Right ventricle myocardium superior (tissue), 1 donor: ENCODE results near the gene ALOXE3. TPM values are rescaled to one million over a fixed set of nuclear protein-coding genes. Genes with fewer than 3 reads are reported as not detected.
A peak's percentile ranks its signal among the peaks of the same experiment; 100 is the strongest.

ENCODE experiments used
- ATAC-seq: fragments of 200-7000 bp; cut with Tn5 transposase; one replicate; pipeline ENCODE4 v1.9.1; 2020; ENCODE audit warnings: mild to moderate bottlenecking; ENCODE audit not compliant: poor library complexity
- DNase-seq: peaks from one replicate; pipeline ENCODE4 v3.0.0-alpha.2; 2020
- intact Hi-C: fragments of 100-400 bp; cut with DNase I; formaldehyde crosslinking; loops from one replicate; pipeline ENCODE4 v1.11.2; 2022
- total RNA-seq: library from RNA; stranded (reverse); fragmentation: NEBNext Ultra II Directional; extraction: Animal tissue kit (Norgen Biotek cat#: 25700); gene quantifications from one replicate; pipeline ENCODE4 v1.2.1, GENCODE V29; 2021
- donor health status: DM: no; HTN: yes; CAD: no; lungs with severe emphysema.

ALOXE3 gene
- total RNA-seq, 1 donor from 2014 or later: not detected

DNA sequence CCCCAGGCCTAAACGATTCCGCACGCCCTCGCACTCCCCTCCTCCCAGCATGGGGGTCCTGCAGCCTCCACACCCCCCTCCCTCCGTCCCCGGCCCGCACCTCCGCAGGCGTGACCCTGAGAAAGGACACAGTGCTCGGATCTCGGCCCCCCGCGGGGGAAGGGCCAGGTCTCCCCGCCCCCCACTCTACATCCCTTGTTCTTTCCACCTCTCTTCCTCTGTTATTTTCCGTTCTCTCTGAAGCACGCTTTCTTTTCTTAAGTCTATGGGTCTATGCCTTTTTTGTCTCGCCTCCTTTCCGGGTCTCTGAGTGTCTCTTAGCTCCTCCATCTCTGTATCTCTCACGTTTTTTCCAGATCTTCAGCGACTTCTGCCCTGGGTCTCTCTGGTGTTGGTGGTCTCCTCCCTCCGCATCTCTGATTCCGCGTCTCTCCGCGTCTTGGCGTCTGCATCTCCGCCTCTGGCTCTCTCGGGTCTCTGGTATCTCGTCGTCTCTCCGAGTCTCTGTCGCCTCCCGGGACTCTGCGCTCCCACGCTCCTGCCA, 7.7 kb upstream of the ALOXE3 start:
- DNase-seq (no peak), ATAC-seq (peak; percentile 3)
- intact Hi-C loops: no loop called here

DNA sequence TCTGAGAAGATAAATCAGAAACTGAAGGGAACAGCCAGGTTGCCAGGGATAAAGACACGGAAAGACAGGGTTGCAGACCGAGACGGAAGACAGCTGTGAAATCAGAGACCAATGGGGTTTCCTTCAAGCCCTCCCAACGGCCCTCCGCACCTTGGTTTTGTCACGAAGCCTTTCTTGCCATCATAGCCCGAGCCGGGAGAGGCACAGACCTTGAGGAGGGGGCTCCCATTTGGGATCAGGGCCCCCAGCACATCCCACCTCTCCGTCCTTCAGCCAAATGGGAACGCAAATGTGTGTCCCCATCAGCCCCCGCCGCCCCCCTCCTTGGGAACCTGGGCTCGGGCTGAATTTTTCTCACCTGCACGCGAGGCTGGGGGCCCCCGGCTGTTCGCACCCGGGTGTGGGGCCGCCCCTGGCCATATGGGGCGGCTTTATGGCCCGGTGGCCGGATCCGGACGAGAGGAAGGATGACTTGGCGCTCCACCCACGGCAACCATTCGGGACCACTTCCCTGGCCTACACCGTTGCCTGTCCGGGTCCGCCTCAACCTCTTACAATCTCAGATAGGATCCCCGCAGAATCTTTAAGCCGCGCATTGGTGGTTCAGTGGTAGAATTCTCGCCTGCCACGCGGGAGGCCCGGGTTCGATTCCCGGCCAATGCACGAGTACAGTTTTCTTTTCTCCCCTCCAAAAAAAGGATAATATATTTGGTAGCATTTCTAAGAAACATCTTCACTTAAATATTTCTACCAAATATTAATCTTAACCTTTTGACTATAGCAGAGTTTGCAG, 7.0 kb upstream of the ALOXE3 start:
- intact Hi-C loops: no loop called here
- peak; percentile 62 for ATAC-seq
- peak; percentile 82 for DNase-seq

DNA sequence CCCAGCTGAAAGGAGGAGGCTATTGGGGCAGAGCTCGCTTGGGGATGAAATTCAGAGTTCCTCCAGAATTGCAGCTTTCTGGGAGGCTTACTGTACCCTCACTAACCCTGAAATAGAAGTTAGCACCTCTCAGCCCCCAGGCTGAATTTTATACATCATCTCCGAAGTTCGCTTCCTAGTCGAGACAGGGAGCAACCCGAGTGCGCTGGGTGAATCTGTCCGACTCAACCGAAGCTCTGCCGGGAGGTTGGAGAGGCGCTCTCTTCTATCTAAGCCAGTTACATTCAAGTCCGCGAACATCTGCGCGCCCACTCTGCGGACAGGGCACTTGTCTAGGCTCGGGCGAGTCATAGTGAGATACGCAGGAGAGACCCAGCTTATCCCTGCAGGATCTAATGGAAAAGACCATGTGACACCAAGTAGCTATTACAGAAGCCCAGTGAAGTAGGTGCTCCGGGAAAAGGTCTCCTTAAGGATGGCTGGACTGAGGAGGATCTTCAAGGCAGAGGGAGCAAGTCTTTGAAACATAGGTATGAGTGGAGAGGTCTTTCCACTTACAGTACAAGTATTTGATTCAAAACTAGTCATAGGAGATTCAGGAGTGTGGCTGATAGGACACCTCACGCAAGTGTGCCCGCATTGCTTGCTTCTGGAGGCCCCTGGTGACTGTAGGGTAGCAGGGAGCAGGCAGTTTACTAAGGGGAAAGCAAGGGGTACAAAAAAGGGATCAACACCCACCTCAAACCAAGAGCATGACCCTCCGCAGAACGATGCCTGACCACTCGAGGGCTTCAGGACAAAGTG, 6.2 kb upstream of the ALOXE3 start:
- ATAC-seq (no peak), DNase-seq (no peak)
- intact Hi-C loops: loop anchor here (5.0 kb wide), 1 partner anchor 38 kb away; the partner anchor contains the start of gene VAMP2

DNA sequence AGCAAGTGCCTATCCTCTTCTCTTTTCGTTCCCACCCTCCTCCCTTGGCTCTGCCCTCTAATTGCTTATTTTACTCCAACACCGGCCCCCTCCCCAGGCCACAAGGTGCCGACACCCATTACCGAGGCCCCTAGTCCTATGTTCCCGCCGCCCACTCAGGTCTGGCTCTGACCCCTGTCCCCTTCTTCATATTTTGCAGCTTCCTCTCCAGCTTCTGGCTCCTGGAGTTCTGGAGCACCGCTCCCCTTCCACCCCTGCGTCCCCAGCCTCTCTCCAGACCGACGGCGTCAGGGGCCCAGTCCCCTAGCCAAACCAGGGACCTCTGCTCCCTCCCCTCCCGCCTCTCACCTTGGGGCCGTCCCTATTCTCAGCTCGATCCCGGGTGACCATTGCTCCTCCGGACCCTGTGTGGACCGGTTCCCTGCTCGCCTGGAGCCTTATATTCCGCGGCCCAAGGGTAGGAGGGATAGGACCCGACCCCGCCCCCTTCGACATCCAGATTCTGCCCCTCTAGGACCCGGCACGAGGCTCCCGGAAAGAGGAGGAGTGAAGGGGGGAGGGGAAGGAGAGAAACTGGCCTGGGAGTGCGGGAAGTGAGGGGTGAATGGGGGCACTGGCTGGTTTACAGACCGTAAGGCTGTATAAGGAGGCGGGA, 5.5 kb upstream of the ALOXE3 start, which contains the start of gene HES7:
TSS of gene HES7 (minus strand) at position 412 of the 655 bp plus-strand sequence. CDS start at position 390, 22 bp downstream.
- DNase-seq (no peak), ATAC-seq (no peak)
- intact Hi-C loops: loop anchor here (5.0 kb wide), 1 partner anchor 38 kb away; the partner anchor contains the start of gene VAMP2

DNA sequence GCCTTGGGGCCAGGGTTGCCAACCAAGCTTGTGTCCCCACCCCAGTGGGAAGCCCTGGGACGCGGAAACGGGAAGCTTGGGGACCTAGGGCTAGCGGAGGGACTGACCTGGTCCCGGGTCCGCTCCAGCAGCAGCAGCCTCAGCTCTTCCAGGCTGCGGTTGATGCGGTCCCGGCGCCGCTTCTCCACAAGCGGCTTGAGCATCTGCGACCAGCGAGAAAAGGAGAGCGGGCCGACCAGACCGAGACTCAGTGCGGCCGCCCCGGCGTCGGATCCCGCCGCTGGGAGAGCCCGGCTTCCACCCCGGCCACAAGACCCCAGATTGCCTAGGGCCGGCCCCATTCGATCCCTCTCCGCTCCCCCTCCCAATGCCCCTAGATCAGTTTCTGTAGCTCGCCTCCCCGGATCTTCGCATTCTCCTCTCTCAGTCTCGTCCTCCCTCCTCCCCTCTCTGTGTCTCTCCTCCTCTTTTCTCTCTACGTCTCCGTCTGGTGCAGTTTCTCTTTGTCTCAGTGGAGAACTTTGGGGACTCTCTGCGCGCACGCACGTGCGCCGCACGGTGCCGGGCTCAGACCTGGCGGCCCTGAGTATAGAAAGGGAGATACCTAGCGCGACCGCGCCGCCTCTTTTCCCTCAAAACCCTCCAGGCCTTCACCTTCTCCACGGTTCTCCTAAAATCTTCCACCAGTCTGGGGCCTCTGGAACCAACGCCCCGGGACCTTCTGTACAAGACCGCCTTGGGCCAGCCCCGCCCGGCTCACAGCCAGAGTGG, 4.8 kb upstream of the ALOXE3 start:
- intact Hi-C loops: loop anchor here (5.0 kb wide), 1 partner anchor 39 kb away; the partner anchor contains the start of gene VAMP2
- ATAC-seq: no peak
- peak; percentile 54 for DNase-seq

DNA sequence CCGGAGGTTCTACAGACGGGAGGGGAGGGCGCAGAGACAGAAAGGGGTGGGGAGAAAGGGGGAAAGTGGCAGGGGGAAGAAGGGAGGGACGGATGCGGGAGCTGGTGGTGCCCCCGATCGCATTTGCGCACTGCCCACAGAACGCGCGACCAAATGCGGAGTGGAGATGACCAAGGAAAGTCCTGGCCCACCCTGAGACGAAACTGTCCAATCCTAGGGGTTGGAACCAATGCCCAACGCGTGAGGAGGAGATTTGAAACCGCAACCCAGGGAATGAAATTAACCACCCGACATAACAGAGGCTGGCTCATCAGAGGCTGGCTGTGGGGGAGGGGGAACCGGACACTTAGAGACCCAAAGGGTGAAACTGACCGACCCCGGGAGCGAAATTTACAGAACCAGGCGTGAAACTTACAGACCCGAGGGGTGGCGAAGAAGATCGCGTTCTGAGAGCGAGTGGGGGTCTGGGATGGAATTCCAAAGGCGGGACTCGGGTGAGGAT, 4.2 kb upstream of the ALOXE3 start:
- DNase-seq: no peak
- intact Hi-C loops: loop anchor here (5.0 kb wide), 1 partner anchor 40 kb away; the partner anchor contains the start of gene VAMP2
- no peak for ATAC-seq

DNA sequence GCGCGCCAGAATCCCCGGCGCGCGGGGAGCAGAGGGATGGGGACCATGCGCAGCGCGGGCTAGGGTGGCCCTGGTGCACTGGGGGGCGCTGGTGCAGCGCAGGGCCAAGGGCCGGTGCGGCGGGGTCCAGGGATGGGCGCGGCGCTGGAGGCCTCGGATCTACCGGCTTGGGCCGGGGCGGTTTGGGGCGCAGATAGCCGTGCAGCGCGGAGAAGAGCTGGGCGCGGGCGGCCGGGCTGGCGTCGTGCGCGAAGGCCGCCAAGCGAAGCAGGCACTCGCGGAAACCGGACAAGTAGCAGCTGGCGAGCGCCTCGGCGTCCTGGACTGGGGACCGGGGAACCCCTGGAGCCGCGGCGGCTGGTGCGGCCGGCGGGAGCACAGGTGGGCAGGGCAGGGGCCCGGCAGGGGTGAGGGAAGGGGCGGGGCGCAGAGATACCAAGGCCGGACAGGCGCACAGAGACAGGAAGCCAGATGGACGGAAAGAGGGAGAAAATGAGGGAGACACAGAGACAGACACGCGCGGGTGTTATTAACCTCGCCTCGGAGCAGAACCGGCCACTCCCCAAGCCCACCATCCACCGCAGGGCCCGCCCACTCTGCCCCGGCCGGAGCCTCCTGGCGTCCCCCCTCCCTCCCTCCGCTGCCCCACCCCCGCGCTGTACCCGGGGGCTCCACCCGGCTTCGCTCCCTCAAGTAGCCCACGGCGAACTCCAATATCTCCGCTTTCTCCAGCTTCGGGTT, 3.5 kb upstream of the ALOXE3 start:
- intact Hi-C loops: loop anchor here (5.0 kb wide), 1 partner anchor 40 kb away; the partner anchor contains the start of gene VAMP2
- ATAC-seq (peak; percentile 19), DNase-seq (peak; percentile 72)

DNA sequence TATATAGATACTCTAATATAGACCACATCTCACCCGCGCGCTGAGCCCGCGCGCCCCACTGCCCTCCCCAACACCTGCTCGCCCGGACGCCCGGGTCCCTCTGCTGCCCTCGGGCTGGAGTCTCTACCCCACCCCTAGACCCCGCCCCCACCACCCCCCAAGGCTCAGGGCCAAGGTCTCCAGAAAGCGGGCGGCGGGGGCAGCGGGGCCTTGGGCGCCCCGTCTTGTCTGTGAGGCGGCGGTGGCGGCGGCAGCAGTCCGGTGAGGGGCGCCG, 3.0 kb upstream of the ALOXE3 start:
- DNase-seq (peak; percentile 48), ATAC-seq (no peak)
- intact Hi-C loops: loop anchor here (5.0 kb wide), 1 partner anchor 41 kb away; the partner anchor contains the start of gene VAMP2

DNA sequence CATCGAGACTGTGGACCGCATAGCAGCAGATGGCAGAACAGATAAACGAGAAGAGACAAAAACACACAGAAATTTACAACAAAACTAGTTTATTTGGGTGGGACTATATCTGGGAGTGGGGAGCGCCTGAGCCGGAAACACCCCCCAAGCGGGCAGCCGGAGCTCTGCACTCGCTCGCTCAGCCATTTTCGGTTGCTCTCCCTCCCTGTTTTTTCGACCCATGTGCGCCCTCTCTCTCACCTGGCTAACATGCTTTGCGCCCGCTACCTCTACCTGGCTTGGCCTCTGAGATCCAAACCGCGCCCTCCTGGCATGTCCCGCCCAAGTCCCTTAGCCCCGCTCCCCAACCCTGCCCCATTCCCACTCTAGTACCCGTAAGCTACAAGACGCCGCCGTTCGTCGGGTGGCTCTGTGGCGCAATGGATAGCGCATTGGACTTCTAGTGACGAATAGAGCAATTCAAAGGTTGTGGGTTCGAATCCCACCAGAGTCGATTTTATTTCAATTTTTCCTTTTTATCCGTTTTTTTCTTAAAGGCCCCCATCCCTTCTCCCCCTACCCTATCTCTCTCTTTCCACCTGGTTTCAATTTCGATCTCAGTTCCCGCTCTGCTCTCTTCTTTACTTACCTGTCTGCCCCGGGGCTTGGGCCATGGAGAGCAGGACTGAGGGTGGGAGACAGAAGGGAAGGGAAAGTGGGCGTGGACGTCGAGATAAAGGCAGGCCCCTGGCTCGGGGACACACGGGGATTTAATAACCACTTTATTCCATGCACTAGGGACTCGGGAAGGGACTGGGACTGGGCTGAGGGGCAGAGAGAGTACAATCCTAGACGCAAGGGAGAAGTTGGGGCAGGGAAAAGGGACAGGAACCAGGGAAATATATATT, 2.4 kb upstream of the ALOXE3 start:
- ATAC-seq (peak; percentile 27), DNase-seq (peak; percentile 80)
- intact Hi-C loops: loop anchor here (1.0 to 5.0 kb wide), 2 partner anchors 42 to 102 kb away; partner anchors contain the start of gene VAMP2

DNA sequence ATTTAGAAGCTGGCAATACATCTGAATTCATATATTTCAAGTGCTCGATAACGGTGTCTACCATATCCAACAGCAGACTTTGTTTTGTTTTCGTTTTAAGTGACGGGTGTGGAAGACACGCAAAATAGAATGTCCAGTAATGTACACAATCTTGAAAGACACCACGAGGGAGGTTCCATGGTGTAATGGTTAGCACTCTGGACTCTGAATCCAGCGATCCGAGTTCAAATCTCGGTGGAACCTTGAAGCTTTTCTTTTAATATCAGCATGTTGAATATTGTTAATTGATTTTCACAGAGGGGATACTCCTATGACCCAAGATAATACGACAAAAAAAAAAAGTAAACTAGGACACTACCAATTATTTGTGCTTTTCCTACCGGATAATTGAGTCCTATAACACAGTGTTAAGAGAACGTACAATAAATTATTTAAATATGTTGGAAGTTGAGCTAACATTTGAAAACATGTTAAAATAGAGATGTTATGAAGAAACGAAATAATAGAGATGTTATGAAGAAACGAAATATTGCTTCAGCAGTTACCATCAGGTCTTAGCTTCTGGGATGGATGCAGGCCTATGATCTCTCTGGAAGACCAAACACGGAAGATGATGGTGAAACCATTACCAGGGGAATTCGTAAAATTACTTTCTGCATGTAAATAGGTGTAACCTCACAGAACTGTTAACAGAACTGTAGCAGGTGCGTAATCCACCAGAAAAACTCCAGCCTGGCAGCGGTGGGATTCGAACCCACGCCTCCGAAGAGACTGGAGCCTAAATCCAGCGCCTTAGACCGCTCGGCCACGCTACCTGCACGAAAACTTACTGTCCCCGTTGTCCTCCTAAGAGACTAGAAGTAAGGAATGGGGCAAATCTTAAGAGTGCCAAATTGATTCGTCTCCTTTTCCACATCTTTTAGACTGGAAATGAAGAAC, 1.5 kb upstream of the ALOXE3 start:
- intact Hi-C loops: loop anchor here (1.0 to 5.0 kb wide), 3 partner anchors 42 to 102 kb away; partner anchors contain the start of gene VAMP2
- ATAC-seq (peak; percentile 73), DNase-seq (peak; percentile 83)

DNA sequence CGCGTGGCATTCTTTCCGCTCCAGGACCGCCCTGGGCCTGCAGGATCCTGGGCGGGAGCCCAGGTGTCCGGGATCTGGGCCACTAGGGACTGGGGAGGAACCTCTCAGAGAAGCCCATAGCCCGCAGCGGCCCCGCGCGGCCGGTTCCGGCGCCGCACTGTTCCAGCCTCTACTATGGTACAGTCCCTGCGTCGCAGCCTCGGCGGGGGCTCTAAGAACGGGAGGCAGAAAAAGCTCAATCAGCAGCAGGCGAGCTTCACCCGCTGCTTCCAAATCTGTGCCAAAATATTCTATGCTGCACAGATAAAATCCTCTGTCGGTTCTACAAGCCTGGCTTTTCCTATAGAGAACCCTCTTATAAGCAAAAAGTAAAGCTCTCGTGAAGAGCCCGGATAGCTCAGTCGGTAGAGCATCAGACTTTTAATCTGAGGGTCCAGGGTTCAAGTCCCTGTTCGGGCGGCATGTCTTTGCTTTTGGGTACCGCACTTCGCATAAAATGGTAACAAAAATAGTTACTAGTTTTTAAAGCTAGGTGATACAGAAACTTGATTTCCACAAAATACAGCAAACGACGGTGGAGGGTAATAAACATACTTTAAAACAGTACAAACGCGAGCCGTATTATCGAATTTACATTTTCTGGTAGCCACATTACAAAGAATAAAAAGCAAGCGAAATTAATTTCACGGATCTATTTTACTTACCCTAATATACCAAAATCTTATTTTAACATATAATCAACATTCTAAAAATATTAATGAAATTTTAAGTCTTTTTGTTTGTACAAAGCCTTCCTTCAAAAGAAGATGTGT, 661 bp upstream of the ALOXE3 start:
- peak; percentile 85 for ATAC-seq
- intact Hi-C loops: loop anchor here (2.0 kb wide), 1 partner anchor 68 kb away; no protein-coding TSS in a partner anchor
- DNase-seq: peak; percentile 95

DNA sequence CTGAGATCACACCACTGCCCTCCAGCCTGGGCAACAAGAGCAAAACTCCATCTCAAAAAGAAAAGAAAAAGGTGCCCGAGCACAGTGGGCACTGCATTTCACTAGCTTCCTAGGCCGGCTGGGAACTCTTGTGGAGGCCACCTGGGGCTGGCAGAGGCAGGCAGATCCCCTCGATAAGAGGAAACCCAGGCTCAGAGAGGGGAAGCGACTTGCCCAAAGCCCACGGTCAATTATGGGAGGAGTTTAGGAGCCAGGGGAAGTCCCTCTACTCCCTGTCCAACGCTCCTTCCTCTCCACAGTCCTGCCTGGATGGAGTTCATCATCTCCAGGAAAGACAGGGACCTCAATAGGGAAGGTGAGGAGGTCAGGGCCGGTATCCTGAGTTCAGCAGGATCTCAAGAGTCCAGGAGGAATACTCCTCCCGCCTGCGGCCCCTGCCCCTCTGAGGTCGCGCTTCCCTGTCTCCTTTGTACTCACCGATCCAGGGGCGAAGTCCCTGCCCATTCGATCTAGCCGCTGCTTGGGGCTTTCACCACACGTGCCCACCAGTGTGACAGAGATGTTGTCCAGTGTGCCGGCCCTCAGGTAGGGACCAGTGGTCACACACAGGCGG, 841 bp downstream of the ALOXE3 start:
- DNase-seq: no peak
- intact Hi-C loops: no loop called here
- no peak for ATAC-seq

DNA sequence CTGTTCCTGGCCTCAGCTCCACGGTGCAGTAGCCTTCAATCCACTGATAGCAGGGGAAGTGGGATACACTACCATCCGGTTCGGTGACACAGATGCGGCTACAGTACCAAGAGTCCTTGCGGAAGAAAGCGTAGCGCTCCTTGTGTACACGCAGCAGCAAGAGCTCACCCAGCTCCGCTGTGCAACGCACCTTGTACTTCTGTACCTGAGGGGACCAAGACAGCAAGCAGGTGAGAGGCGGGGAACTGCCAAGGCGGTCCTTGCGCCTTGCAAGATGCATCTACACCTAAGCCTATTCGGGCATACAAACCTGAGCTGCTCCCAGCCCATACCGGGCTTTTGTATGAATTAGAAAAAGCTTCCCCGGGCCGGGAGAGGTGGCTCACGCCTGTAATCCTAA, 1.5 kb downstream of the ALOXE3 start:
- no peak for ATAC-seq
- intact Hi-C loops: no loop called here
- no peak for DNase-seq

DNA sequence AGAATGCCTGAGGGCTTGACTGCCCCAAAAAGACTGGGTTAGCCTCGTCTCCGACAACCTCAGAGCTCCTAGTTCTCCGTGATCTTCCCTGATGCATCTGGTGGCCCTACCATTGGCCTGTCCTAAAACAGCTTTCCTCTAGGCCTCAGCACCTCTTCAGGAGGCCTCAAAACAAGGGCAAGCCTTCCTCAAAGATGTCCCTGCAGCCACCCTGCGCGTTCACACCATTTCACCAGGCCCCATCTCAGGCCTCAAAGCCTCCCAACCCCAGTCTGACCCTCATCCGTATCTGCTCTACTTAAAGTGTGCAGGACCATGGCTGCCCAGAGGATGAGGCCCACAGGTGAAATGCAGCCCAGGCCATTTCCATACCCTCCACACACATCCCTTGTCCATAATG, 7.4 kb downstream of the ALOXE3 start:
- DNase-seq: no peak
- intact Hi-C loops: no loop called here

More for the DNA sequence above, 7.4 kb downstream of the ALOXE3 start:
- no peak for ATAC-seq
